ENCODE data around the gene EEF1E1. TPM values are rescaled to one million over a fixed set of nuclear protein-coding genes. Genes with fewer than 3 reads are reported as not detected.

The EEF1E1 gene
- total and polyA plus RNA-seq, 2 of the 8 experiments (the other 6 are each of a cell fraction or from before 2014, with no cell fraction given) = 96.8 to 112 TPM

DNA sequence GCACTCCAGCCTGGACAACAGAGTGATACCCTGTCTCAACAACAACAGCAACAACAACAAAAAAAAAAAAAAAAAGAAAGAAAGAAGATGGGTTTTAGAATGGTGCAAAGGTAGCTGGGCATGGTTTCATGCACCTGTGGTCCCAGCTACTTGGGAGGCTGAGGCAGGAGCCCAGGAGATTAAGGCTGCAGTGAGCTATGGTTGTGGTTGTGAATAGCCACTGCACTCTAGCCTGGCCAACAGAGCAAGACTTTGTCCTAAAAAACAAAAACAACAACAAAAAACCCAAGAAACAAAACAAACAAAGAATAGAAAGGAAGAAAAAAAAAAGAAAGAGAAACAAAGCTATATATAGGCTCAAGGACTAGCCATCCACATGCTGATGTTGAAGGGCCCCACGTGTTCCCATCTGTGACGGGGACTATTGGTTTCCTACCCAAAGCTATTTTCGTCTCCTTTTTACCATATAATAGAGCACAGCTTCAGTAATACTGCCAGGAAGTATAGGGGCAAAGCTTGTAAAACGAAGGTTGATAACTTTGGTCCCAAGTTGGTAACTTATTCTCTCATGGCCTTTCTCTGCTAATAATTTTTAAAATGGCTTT lies 7.9 kb upstream of the EEF1E1 start (continued):
- TF ChIP-seq CHD7 (IDR thresholded peaks at IDR 0.05; ENCODE audit: insufficient replicate concordance, low read length) (no peak), GTF2F1 (IDR thresholded peaks at IDR 0.05; ENCODE audit: borderline replicate concordance, low read depth, low read length) (no peak), POLR2AphosphoS5 (IDR thresholded peaks at IDR 0.05; ENCODE audit: low read depth, low read length) (no peak), CBX8 (IDR thresholded peaks at IDR 0.05; ENCODE audit: borderline replicate concordance, low read depth, low read length) (no peak), CEBPB (IDR thresholded peaks at IDR 0.05; ENCODE audit: low read depth, low read length) (no peak), GABPA (IDR thresholded peaks at IDR 0.05; ENCODE audit: borderline replicate concordance, insufficient read depth, low read length) (no peak), SP4 (IDR thresholded peaks at IDR 0.05; ENCODE audit: low read length) (no peak), RXRA (IDR thresholded peaks at IDR 0.05; ENCODE audit: insufficient read depth, low read depth, low read length) (no peak), JUND (IDR thresholded peaks at IDR 0.05; ENCODE audit: low read length) (no peak), NRF1 (IDR thresholded peaks at IDR 0.05; ENCODE audit: low read depth, low read length) (no peak)
